ENCODE data around the gene TNFRSF1A.

The TNFRSF1A gene

DNA sequence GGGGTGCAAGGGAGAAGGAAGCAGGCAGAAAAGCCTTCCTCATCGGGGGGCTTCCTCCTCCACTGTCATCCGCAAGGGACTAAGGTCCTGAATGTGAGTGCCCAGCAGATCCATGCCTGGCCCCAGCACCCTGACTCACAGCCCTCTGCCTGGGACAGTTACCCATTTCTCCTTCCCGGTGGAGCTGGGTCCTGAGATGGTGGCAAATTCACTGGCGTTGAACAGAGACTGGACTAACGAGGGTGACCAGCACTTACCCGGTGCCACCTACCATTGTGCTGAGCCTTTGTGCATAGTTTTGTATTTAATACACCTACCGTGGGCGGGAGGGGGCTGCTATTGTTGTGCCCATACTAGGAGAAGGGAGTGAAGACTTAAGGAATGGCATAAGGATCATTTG lies 62.2 kb downstream of the TNFRSF1A start:
- H3K4me3 ChIP-seq (ENCODE audit: low read depth, low read length) = no peak overlapping the region

DNA sequence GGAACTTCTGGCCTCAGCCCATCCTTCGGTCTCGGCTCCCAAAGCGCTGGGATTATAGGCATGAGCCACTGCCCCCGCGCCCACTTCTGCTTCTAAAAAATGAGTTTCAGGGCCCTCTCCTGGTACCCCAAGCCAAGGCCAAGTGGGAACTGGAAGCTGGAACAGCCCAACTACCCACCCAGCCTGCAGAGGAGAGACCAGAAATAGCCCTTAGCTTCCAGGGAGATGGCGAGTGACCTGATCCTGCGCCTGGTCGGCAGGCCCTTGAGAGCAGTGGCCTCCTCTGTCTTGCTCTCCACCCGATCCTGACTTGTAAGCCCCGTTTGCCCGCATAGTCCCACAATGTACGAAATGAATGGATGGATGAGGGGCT lies 62.6 kb downstream of the TNFRSF1A start:
- no peak overlapping the region for H3K4me3 ChIP-seq (ENCODE audit: low read depth, low read length)

Measured in iPS-11a (cell line).